Psoas muscle (tissue), 8 donors: ENCODE data around the gene NIPAL3. TPM values are rescaled to one million over a fixed set of nuclear protein-coding genes. Genes with fewer than 3 reads are reported as not detected.
"Not testable (repeated sequence)": the region's sequence is repeated elsewhere in the genome, so short reads cannot be mapped to it uniquely, and the experiment has no call there.

Experiments
- ATAC-seq, 4 donors: fragments of 200-7000 bp; cut with Tn5 transposase; one replicate each; pipeline ENCODE4 v1.9.1; 2020; ENCODE audit warnings: moderate library complexity in 3 of 4, mild to moderate bottlenecking in 2 of 4
- DNase-seq, 2 donors: peaks; one replicate each; pipeline ENCODE4 v3.0.0-alpha.2; 2020
- H3K27ac ChIP-seq: fragments of 200-600 bp; one replicate; pipeline ENCODE4 v1.8.0; 2022
- H3K27me3 ChIP-seq, 3 donors: fragments of 200-600 bp in 1 of 3; one replicate each; pipeline versions ENCODE4 v1.6.1 to v1.8.0; 2013 to 2022; ENCODE audit warnings: low read length in 2 of 3, mild to moderate bottlenecking in 2 of 3, moderate library complexity in 1 of 3; ENCODE audit not compliant: insufficient read depth in 3 of 3
- H3K36me3 ChIP-seq, 2 donors: fragments of 200-600 bp in 1 of 2; one replicate each; pipeline versions ENCODE4 v1.6.1 to v1.8.0; 2013 to 2022; ENCODE audit warnings: low read depth in 1 of 2, mild to moderate bottlenecking in 1 of 2, moderate library complexity in 1 of 2; ENCODE audit not compliant: insufficient read depth in 1 of 2
- H3K4me1 ChIP-seq: fragments of 200-600 bp; one replicate; pipeline ENCODE4 v1.8.0; 2022
- H3K4me3 ChIP-seq: fragments of 200-600 bp; one replicate; pipeline ENCODE4 v1.8.0; 2022; ENCODE audit warnings: mild to moderate bottlenecking
- H3K9me3 ChIP-seq: fragments of 200-600 bp; one replicate; pipeline ENCODE4 v1.8.0; 2022
- WGBS, 3 donors: extraction: QIAGEN DNeasy Blood & Tissue Kit; methylation state at CpG; one replicate each; pipeline versions ENCODE4 v1.1.6 to v1.1.7; 2013; 5-methylcytosine and 5-hydroxymethylcytosine counted together
- intact Hi-C, 2 donors: fragments of 100-400 bp; cut with DNase I; formaldehyde crosslinking; loops; one replicate each; pipeline versions ENCODE4 v1.11.0 to v1.14.2; 2022
- polyA plus RNA-seq, 3 donors: library from polyadenylated mRNA; stranded (reverse); fragments of 200-250 nt; gene quantifications; one replicate each; pipeline ENCODE4 v1.2.3, GENCODE V29; 2013
- total RNA-seq, 4 donors: library from RNA; stranded (reverse); fragmentation: NEBNext Ultra II Directional in 2 of 4; extraction: Animal tissue kit (Norgen Biotek cat#: 25700) in 2 of 4; gene quantifications; one replicate each; pipeline versions ENCODE4 v1.2.1 to v1.2.4, GENCODE V29; 2021 to 2023
- TF ChIP-seq, protein P1 (sequence below): fragments of 200-600 bp; IDR thresholded peaks from one replicate; pipeline ENCODE4 v1.8.0; 2022; ENCODE audit warnings: antibody characterized with exemption
- donor health status: healthy with polysubstance abuse.
- donor health status: DM: no; HTN: no; CAD: no; lungs with moderate emphysema.
- donor health status: Bipolar disorder and iron deficiency.
- donor health status: healthy.
- donor health status: DM: yes; HTN: yes; CAD: no.
- donor health status: DM: no; HTN: no; CAD: no.
- donor health status: DM: no; HTN: no; CAD: no.
- donor health status: DM: yes; HTN: yes; CAD: no.

The NIPAL3 gene
- total and polyA plus RNA-seq, 7 donors = 1.1 to 10.9 (median 3.9) TPM

DNA sequence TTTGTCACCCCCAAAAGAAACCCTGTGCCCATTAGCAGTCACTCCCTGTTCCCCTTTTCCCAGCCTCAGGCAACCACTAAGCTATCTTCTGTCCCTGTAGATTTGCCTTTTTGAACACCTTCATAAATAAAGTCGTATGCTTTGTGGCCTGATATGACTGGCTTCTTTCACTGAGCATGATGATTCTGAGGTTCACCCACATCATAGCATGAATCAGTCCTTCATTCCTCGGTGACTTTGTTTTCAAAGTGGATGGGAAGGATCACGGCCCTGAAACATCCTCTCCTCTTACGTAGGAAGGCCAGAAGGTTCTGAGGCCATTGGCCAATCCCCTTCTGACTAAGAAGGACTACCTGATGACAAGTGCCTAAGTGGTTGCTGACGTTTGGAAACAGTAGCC is 39.1 kb downstream of the NIPAL3 start:
- intact Hi-C loops = loop anchor here in 1 of 2 donors (5.0 kb wide), 1 partner anchor 1202 kb away; no protein-coding TSS in a partner anchor
- Histone ChIP-seq H3K27ac (no peak overlapping the region), H3K4me3 (no peak overlapping the region), H3K36me3 (peaks cover 0 to 4% of the 10 kb centered on the region in 2 donors), H3K27me3 (no peaks in the 10 kb centered on the region), H3K4me1 (no peaks in the 10 kb centered on the region), H3K9me3 (no peaks in the 10 kb centered on the region)
- 78 to 83% (median 78%) methylated on average over 5 of the region's 5 CpGs for whole genome bisulfite sequencing, 3 donors
- DNase-seq (no peak), ATAC-seq (no peak)
- TF ChIP-seq, protein P1, sequence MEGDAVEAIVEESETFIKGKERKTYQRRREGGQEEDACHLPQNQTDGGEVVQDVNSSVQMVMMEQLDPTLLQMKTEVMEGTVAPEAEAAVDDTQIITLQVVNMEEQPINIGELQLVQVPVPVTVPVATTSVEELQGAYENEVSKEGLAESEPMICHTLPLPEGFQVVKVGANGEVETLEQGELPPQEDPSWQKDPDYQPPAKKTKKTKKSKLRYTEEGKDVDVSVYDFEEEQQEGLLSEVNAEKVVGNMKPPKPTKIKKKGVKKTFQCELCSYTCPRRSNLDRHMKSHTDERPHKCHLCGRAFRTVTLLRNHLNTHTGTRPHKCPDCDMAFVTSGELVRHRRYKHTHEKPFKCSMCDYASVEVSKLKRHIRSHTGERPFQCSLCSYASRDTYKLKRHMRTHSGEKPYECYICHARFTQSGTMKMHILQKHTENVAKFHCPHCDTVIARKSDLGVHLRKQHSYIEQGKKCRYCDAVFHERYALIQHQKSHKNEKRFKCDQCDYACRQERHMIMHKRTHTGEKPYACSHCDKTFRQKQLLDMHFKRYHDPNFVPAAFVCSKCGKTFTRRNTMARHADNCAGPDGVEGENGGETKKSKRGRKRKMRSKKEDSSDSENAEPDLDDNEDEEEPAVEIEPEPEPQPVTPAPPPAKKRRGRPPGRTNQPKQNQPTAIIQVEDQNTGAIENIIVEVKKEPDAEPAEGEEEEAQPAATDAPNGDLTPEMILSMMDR = no peak

DNA sequence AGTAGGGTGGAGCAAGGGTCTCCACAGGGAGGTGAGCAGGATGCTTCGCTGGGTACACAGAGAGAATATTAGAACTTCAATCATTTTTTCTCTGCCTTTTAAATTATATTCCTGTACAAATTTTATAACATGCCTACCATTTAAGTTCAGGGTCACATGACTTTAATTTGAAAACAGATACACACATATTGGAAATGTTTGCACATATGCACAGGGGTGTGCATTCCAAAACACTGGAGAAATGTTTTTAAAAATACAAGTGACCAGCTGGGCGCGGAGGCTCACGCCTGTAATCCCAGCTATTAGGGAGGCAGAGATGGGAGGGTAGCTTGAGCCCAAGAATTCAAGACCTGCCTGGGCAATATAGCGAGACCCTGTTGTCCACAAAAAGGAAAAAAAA is 39.7 kb downstream of the NIPAL3 start:
- DNase-seq (no peak), ATAC-seq (no peak)
- TF ChIP-seq, protein P1 = no peak
- H3K4me3 ChIP-seq = no peak overlapping the region
- no peaks in the 10 kb centered on the region for H3K4me1 ChIP-seq
- intact Hi-C loops = no loop called here
- peaks cover 0 to 4% of the 10 kb centered on the region in 2 donors for H3K36me3 ChIP-seq
- 91 to 93% (median 92%) methylated on average over 5 of the region's 5 CpGs for WGBS, 3 donors
- no peaks in the 10 kb centered on the region for H3K27me3 ChIP-seq
- no peaks in the 10 kb centered on the region for H3K9me3 ChIP-seq
- H3K27ac ChIP-seq = no peak overlapping the region

DNA sequence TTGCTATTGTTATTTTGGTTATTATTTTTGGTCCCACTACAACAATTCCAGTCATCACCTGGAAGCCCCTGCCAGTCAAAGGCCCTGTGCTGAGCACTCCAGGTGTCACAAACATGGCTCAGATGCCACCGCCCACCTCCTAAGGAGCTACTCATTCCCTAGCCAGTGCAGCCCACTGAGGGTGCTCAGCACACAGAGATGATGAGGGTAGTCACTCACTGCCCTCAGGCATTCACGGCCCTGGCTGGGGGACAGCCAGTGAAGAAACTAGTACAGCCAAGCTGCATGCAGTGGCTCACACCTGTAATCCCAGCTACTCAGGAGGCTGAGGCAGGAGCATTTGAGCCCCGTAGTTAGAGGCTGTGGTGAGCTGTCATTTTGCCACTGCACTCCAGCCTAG is 42.3 kb downstream of the NIPAL3 start:
- H3K36me3 ChIP-seq = peaks cover 0 to 4% of the 10 kb centered on the region in 2 donors
- DNase-seq = no peak
- intact Hi-C loops = no loop called here
- H3K4me1 ChIP-seq = no peaks in the 10 kb centered on the region
- no peaks in the 10 kb centered on the region for H3K27me3 ChIP-seq
- H3K9me3 ChIP-seq = no peaks in the 10 kb centered on the region
- TF ChIP-seq, protein P1 = no peak
- no peak for ATAC-seq
- 85 to 91% (median 85%) methylated on average over 3 of the region's 3 CpGs for WGBS, 3 donors
- H3K4me3 ChIP-seq = no peak overlapping the region
- no peak overlapping the region for H3K27ac ChIP-seq

DNA sequence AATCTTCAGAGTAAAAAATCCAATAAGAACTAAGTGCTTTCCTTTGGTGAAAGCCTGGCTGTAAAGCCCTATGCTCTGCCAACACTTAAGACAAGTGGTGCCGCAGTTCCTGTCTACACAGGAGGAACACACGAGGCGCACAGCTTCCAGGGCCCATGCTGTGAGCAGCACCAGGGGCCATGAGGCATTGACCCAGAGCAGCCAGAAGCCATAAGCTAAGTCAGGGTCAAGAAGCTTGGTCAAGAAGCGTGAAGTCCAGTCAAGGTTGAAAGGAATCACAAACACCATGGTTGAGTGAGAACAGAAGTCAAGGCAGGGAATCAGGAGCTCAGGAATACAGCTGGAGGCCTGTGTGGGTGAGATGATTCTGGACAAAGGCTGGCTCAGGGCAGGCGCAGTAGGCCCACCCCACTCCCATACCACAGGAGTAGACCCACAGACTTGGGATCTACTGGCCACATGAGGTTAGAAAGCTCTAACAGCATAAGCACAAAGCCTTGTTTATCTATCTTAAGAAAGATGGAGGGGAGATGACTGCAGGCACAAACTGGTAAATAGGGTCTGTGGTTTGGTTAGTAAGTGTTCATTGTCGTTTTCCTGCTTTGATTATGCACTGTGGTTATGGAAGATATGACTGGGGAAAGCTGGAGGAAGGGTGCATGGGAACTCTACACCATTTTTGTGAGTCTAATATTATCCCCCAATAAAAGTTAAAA is 44.1 kb downstream of the NIPAL3 start:
- Histone ChIP-seq H3K36me3 (peaks cover 0 to 4% of the 10 kb centered on the region in 2 donors), H3K9me3 (no peaks in the 10 kb centered on the region), H3K27me3 (no peaks in the 10 kb centered on the region), H3K4me1 (no peaks in the 10 kb centered on the region), H3K27ac (no peak overlapping the region), H3K4me3 (no peak overlapping the region)
- no peak for DNase-seq
- WGBS, 3 donors = 85 to 90% (median 88%) methylated on average over 6 of the region's 6 CpGs
- intact Hi-C loops = no loop called here
- TF ChIP-seq, protein P1 = no peak
- no peak for ATAC-seq

DNA sequence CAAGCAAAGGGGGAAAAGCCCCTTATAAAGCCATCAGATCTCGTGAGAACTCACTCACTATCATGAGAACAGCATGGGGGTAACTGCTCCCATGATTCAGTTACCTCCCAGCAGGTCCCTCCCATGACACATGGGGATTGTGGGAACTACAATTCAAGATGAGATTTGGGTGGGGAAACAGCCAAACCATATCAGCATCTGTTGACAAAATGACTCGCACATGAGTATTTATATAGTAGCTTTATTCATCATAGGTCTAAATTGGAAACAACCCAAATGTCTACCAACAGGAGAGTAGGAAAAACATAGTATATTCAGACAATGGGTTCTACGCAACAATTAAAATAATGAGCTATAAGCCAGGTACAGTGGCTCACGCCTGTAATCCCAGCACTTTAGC is 46.5 kb downstream of the NIPAL3 start:
- H3K27me3 ChIP-seq, H3K9me3 ChIP-seq, H3K4me3 ChIP-seq, intact Hi-C loops, H3K27ac ChIP-seq, DNase-seq, ATAC-seq, H3K4me1 ChIP-seq: not testable (repeated sequence)
- peaks cover 0 to 11% of the 10 kb centered on the region in 2 donors for H3K36me3 ChIP-seq
- 90 to 93% (median 92%) methylated on average over 4 of the region's 4 CpGs for WGBS, 3 donors
